HG03097 (cell line): ENCODE measurements around the gene KIFAP3.
"Not testable (repeated sequence)": the region's sequence is repeated elsewhere in the genome, so short reads cannot be mapped to it uniquely, and the experiment has no call there.

ENCODE experiments used
- ATAC-seq: cut with Tn5 transposase; IDR thresholded peaks from one replicate; pipeline ENCODE4 v1.9.1; 2021; ENCODE audit not compliant: unreplicated experiment, low FRiP score

KIFAP3 gene

GRCh38 chr1:170074250-170075157 is at the start of gene KIFAP3:
TSS of gene KIFAP3 (minus strand) at chr1:170074695. CDS start at chr1:170074467, 228 bp downstream.
- ATAC-seq = peak; percentile 98

- ATAC-seq = no peak
Observed at GRCh38 chr1:170122366-170122765, 47.9 kb upstream of the KIFAP3 start.

- no peak for ATAC-seq
Observed at GRCh38 chr1:170114906-170115305, 40.4 kb upstream of the KIFAP3 start.

- ATAC-seq = not testable (repeated sequence)
Observed at GRCh38 chr1:170113140-170113539, 38.6 kb upstream of the KIFAP3 start.

GRCh38 chr1:170097449-170097948 is 23.0 kb upstream of the KIFAP3 start:
- ATAC-seq = no peak

- ATAC-seq = no peak
Observed at GRCh38 chr1:170096806-170097340, 22.4 kb upstream of the KIFAP3 start.

GRCh38 chr1:170095976-170096748 is 21.7 kb upstream of the KIFAP3 start:
- no peak for ATAC-seq

- not testable (repeated sequence) for ATAC-seq
Observed at GRCh38 chr1:170094697-170095616, 20.5 kb upstream of the KIFAP3 start.

GRCh38 chr1:170086399-170087032 is 12.0 kb upstream of the KIFAP3 start:
- no peak for ATAC-seq

- no peak for ATAC-seq
Observed at GRCh38 chr1:170085091-170085490, 10.6 kb upstream of the KIFAP3 start.

- no peak for ATAC-seq
Observed at GRCh38 chr1:170078610-170079189, 4.2 kb upstream of the KIFAP3 start.

- ATAC-seq = no peak
Observed at GRCh38 chr1:170077926-170078325, 3.4 kb upstream of the KIFAP3 start.

GRCh38 chr1:170076952-170077351 is 2.5 kb upstream of the KIFAP3 start:
- not testable (repeated sequence) for ATAC-seq

- ATAC-seq = no peak
Observed at GRCh38 chr1:170076199-170076598, 1.7 kb upstream of the KIFAP3 start.

- no peak for ATAC-seq
Observed at GRCh38 chr1:170075186-170075585, 691 bp upstream of the KIFAP3 start.

- no peak for ATAC-seq
Observed at GRCh38 chr1:170073893-170074249, 624 bp downstream of the KIFAP3 start.

- ATAC-seq = no peak
Observed at GRCh38 chr1:170071378-170071777, 3.1 kb downstream of the KIFAP3 start.

GRCh38 chr1:170068923-170069322 is 5.6 kb downstream of the KIFAP3 start:
- no peak for ATAC-seq

GRCh38 chr1:170067253-170067819 is 7.2 kb downstream of the KIFAP3 start:
- ATAC-seq = no peak
